Liver (tissue), 9 donors: ENCODE data around the gene DNAH7. TPM values are rescaled to one million over a fixed set of nuclear protein-coding genes. Genes with fewer than 3 reads are reported as not detected.

ENCODE experiments used
- DNase-seq: peaks from one replicate; pipeline ENCODE4 v3.0.0-alpha.2; 2017; ENCODE audit warnings: low spot score
- H3K27ac ChIP-seq, 2 donors: one replicate each; pipeline ENCODE4 v1.7.0; 2013; ENCODE audit warnings: inconsistent platforms in 2 of 2, low read length in 2 of 2, control low read depth in 1 of 2, low read depth in 1 of 2, mild to moderate bottlenecking in 1 of 2
- H3K27me3 ChIP-seq, 4 donors: one replicate each; pipeline versions ENCODE4 v1.6.1 to v1.7.0; 2013; ENCODE audit warnings: low read length in 3 of 4, inconsistent platforms in 1 of 4, mild to moderate bottlenecking in 1 of 4, moderate library complexity in 1 of 4; ENCODE audit not compliant: control insufficient read depth in 4 of 4, insufficient read depth in 4 of 4
- H3K36me3 ChIP-seq, 4 donors: one replicate each; pipeline versions ENCODE4 v1.6.1 to v1.7.0; 2013; ENCODE audit warnings: low read length in 3 of 4, mild to moderate bottlenecking in 3 of 4, low read depth in 1 of 4, moderate library complexity in 1 of 4; ENCODE audit not compliant: control insufficient read depth in 4 of 4, insufficient read depth in 3 of 4
- H3K4me1 ChIP-seq, 4 donors: one replicate each; pipeline versions ENCODE4 v1.6.1 to v1.7.0; 2013; ENCODE audit warnings: low read length in 3 of 4, mild to moderate bottlenecking in 3 of 4, moderate library complexity in 1 of 4; ENCODE audit not compliant: control insufficient read depth in 4 of 4, insufficient read depth in 4 of 4
- H3K4me3 ChIP-seq, 3 donors: one replicate each; pipeline versions ENCODE4 v1.6.1 to v1.7.0; 2013; ENCODE audit warnings: low read length in 3 of 3, control low read depth in 1 of 3, low read depth in 1 of 3, mild to moderate bottlenecking in 1 of 3
- H3K9ac ChIP-seq, 2 donors: one replicate each; pipeline ENCODE4 v1.7.0; 2013; ENCODE audit warnings: low read length in 2 of 2, mild to moderate bottlenecking in 2 of 2, moderate library complexity in 2 of 2, control low read depth in 1 of 2, low read depth in 1 of 2
- H3K9me3 ChIP-seq, 4 donors: one replicate each; pipeline versions ENCODE4 v1.6.1 to v1.7.0; 2013; ENCODE audit warnings: low read length in 3 of 4; ENCODE audit not compliant: control insufficient read depth in 4 of 4
- EGR1 ChIP-seq, 2 donors: IDR thresholded peaks; 2 replicates each; pipeline ENCODE4 v1.6.1; 2016 to 2018; ENCODE audit warnings: antibody characterized with exemption in 2 of 2, low read depth in 2 of 2
- FOXA1 ChIP-seq: IDR thresholded peaks from 2 replicates; pipeline ENCODE4 v1.6.1; 2016; ENCODE audit warnings: antibody characterized with exemption
- FOXA2 ChIP-seq: IDR thresholded peaks from 2 replicates; pipeline ENCODE4 v1.6.1; 2016; ENCODE audit warnings: antibody characterized with exemption
- GABPA ChIP-seq, 2 donors: IDR thresholded peaks in 1 of 2; conservative IDR thresholded peaks in 1 of 2; 2 replicates each; pipeline ENCODE4 v1.6.1; 2016; ENCODE audit warnings: antibody characterized with exemption in 2 of 2, mild to moderate bottlenecking in 1 of 2, moderate library complexity in 1 of 2
- HNF4A ChIP-seq, 2 donors: conservative IDR thresholded peaks; 2 replicates each; pipeline ENCODE4 v1.6.1; 2016; ENCODE audit warnings: antibody characterized with exemption in 2 of 2, mild to moderate bottlenecking in 2 of 2
- HNF4G ChIP-seq: IDR thresholded peaks from 2 replicates; pipeline ENCODE4 v1.6.1; 2016; ENCODE audit warnings: antibody characterized with exemption
- JUND ChIP-seq, 2 donors: IDR thresholded peaks; 2 replicates each; pipeline ENCODE4 v1.6.1; 2016; ENCODE audit warnings: antibody characterized with exemption in 2 of 2
- MAX ChIP-seq: IDR thresholded peaks from 2 replicates; pipeline ENCODE4 v1.6.1; 2016; ENCODE audit warnings: antibody characterized with exemption
- NR2F2 ChIP-seq: IDR thresholded peaks from 2 replicates; pipeline ENCODE4 v1.6.1; 2016; ENCODE audit warnings: antibody characterized with exemption
- RAD21 ChIP-seq, 2 donors: IDR thresholded peaks; 2 replicates each; pipeline ENCODE4 v1.6.1; 2016; ENCODE audit warnings: antibody characterized with exemption in 2 of 2, mild to moderate bottlenecking in 2 of 2
- RXRA ChIP-seq, 2 donors: IDR thresholded peaks; 2 replicates each; pipeline ENCODE4 v1.6.1; 2017 to 2018; ENCODE audit warnings: antibody characterized with exemption in 2 of 2, mild to moderate bottlenecking in 1 of 2
- SP1 ChIP-seq: IDR thresholded peaks from 2 replicates; pipeline ENCODE4 v1.6.1; 2018; ENCODE audit warnings: antibody characterized with exemption, mild to moderate bottlenecking
- TAF1 ChIP-seq: conservative IDR thresholded peaks from 2 replicates; pipeline ENCODE4 v1.6.1; 2016; ENCODE audit warnings: antibody characterized with exemption, mild to moderate bottlenecking
- YY1 ChIP-seq: IDR thresholded peaks from 2 replicates; pipeline ENCODE4 v1.6.1; 2016; ENCODE audit warnings: antibody characterized with exemption, mild to moderate bottlenecking
- WGBS: extraction: QIAGEN DNeasy Blood & Tissue Kit; methylation state at CpG from one replicate; pipeline ENCODE4 v1.1.7; 2013; 5-methylcytosine and 5-hydroxymethylcytosine counted together
- polyA plus RNA-seq, 2 donors: library from polyadenylated mRNA; stranded (reverse) in 1 of 2; unstranded in 1 of 2; fragments of 200-250 nt in 1 of 2; fragments of >200 nt in 1 of 2; fragmentation: Nextera tagmentation in 1 of 2; extraction: Ambion mirVana in 1 of 2; gene quantifications; one replicate each; pipeline versions ENCODE4 v1.2.1 to v1.2.3, GENCODE V29; 2013 to 2015
- total RNA-seq, 2 donors: library from RNA; depleted of rRNA; stranded (reverse); fragments of >200 nt; gene quantifications; one replicate each; pipeline ENCODE4 v1.2.3, GENCODE V29; 2014
- TF ChIP-seq, protein P1 (sequence below): IDR thresholded peaks from 2 replicates; pipeline ENCODE4 v1.6.1; 2016; ENCODE audit warnings: antibody characterized with exemption, mild to moderate bottlenecking
- TF ChIP-seq, protein P2 (sequence below): fragments of 150-350 bp; IDR thresholded peaks from 2 replicates; pipeline ENCODE4 v1.5.1; 2017; ENCODE audit warnings: improper control_type of control experiment, low read depth, low read length; ENCODE audit not compliant: missing input control
- TF ChIP-seq, protein P3 (sequence below): IDR thresholded peaks from 2 replicates; pipeline ENCODE4 v1.6.1; 2016; ENCODE audit warnings: antibody characterized with exemption
- TF ChIP-seq, protein P4 (sequence below): IDR thresholded peaks from 2 replicates; pipeline ENCODE4 v1.6.1; 2016; ENCODE audit warnings: antibody characterized with exemption
- donor health status: healthy.
- donor health status: healthy.
- donor health status: healthy.
- donor health status: healthy.
- donor health status: healthy.

DNAH7 gene
- total and polyA plus RNA-seq, 4 donors: under 0.01 to 0.50 (median 0.07) TPM

DNA sequence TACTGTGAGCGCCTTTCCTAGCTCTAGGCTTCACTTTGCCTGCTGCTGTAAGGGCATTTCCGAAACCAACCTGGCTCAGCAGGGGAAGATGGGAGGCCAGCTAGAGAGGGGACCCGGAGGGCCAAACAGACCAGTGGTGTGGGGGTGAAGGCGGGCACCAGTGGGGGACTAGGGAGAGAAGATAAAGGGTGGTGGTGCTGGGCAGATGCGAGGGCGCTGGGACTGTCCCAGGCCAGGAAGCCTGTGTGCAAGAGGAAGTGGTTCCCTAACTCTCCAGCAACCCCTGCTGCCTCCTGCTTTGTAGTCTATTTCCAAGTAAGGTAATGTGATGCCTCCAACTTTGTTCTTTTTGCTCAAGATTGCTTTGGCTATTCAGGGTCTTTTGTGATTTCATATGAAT is 73.1 kb downstream of the DNAH7 start (continued):
- TF ChIP-seq, protein P1, sequence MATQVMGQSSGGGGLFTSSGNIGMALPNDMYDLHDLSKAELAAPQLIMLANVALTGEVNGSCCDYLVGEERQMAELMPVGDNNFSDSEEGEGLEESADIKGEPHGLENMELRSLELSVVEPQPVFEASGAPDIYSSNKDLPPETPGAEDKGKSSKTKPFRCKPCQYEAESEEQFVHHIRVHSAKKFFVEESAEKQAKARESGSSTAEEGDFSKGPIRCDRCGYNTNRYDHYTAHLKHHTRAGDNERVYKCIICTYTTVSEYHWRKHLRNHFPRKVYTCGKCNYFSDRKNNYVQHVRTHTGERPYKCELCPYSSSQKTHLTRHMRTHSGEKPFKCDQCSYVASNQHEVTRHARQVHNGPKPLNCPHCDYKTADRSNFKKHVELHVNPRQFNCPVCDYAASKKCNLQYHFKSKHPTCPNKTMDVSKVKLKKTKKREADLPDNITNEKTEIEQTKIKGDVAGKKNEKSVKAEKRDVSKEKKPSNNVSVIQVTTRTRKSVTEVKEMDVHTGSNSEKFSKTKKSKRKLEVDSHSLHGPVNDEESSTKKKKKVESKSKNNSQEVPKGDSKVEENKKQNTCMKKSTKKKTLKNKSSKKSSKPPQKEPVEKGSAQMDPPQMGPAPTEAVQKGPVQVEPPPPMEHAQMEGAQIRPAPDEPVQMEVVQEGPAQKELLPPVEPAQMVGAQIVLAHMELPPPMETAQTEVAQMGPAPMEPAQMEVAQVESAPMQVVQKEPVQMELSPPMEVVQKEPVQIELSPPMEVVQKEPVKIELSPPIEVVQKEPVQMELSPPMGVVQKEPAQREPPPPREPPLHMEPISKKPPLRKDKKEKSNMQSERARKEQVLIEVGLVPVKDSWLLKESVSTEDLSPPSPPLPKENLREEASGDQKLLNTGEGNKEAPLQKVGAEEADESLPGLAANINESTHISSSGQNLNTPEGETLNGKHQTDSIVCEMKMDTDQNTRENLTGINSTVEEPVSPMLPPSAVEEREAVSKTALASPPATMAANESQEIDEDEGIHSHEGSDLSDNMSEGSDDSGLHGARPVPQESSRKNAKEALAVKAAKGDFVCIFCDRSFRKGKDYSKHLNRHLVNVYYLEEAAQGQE: no peak
- TF ChIP-seq NR2F2: no peak
- TF ChIP-seq EGR1 (IDR thresholded peaks at IDR 0.05; ENCODE audit: low read depth in 2 of 2): no peak
- TF ChIP-seq RXRA (IDR thresholded peaks at IDR 0.05): no peak

GRCh38 chr2:195993623-195994022 is 75.0 kb downstream of the DNAH7 start:
- Histone ChIP-seq H3K4me3 (no peak overlapping the region), H3K9me3 (no peaks in the 10 kb centered on the region), H3K27ac (no peak overlapping the region), H3K27me3 (no peaks in the 10 kb centered on the region), H3K4me1 (no peaks in the 10 kb centered on the region), H3K36me3 (no peaks in the 10 kb centered on the region), H3K9ac (no peak overlapping the region)
- no peak for TF ChIP-seq FOXA2
- WGBS: 75% methylated on average over 2 of the region's 2 CpGs
- no peak for DNase-seq

DNA sequence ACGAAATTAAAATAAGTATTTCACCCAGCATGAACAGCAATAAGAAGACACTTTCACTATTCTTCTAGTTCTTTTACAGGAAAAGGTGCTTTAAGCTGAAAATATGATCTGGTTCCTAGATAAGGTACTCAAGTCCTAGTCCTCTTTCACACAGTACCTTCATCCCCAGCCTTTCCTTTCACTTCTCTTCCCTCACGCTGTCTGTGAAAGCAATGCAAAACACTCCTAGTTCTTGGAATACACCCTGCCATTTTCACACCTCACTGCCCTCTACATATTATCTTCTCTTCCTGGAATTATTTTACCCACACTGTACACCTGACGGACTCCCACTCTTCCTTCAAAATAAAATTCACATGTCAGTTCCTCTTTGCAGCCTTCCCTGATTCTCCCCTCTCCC is 82.9 kb downstream of the DNAH7 start:
- H3K27me3 ChIP-seq: no peaks in the 10 kb centered on the region
- 65% methylated on average over 3 of the region's 3 CpGs for WGBS
- H3K36me3 ChIP-seq: no peaks in the 10 kb centered on the region
- no peaks in the 10 kb centered on the region for H3K9me3 ChIP-seq
- TF ChIP-seq TAF1: no peak
- TF ChIP-seq, protein P1: no peak
- no peak for TF ChIP-seq GABPA (IDR thresholded peaks at IDR 0.05 in 1 of 2, conservative IDR thresholded peaks at IDR 0.05 in 1 of 2)
- TF ChIP-seq FOXA1: no peak
- no peak for TF ChIP-seq RAD21 (IDR thresholded peaks at IDR 0.05)
- TF ChIP-seq MAX: no peak
- TF ChIP-seq EGR1 (IDR thresholded peaks at IDR 0.05; ENCODE audit: low read depth in 2 of 2): no peak
- TF ChIP-seq, protein P2, sequence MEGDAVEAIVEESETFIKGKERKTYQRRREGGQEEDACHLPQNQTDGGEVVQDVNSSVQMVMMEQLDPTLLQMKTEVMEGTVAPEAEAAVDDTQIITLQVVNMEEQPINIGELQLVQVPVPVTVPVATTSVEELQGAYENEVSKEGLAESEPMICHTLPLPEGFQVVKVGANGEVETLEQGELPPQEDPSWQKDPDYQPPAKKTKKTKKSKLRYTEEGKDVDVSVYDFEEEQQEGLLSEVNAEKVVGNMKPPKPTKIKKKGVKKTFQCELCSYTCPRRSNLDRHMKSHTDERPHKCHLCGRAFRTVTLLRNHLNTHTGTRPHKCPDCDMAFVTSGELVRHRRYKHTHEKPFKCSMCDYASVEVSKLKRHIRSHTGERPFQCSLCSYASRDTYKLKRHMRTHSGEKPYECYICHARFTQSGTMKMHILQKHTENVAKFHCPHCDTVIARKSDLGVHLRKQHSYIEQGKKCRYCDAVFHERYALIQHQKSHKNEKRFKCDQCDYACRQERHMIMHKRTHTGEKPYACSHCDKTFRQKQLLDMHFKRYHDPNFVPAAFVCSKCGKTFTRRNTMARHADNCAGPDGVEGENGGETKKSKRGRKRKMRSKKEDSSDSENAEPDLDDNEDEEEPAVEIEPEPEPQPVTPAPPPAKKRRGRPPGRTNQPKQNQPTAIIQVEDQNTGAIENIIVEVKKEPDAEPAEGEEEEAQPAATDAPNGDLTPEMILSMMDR: no peak
- no peak for TF ChIP-seq SP1
- TF ChIP-seq NR2F2: no peak
- TF ChIP-seq HNF4A (conservative IDR thresholded peaks at IDR 0.05): no peak
- TF ChIP-seq, protein P3, sequence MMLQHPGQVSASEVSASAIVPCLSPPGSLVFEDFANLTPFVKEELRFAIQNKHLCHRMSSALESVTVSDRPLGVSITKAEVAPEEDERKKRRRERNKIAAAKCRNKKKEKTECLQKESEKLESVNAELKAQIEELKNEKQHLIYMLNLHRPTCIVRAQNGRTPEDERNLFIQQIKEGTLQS: no peak
- no peak for TF ChIP-seq JUND (IDR thresholded peaks at IDR 0.05)
- TF ChIP-seq FOXA2: no peak
- TF ChIP-seq YY1: no peak
- TF ChIP-seq RXRA (IDR thresholded peaks at IDR 0.05): no peak
- no peak for TF ChIP-seq HNF4G
- TF ChIP-seq, protein P4, sequence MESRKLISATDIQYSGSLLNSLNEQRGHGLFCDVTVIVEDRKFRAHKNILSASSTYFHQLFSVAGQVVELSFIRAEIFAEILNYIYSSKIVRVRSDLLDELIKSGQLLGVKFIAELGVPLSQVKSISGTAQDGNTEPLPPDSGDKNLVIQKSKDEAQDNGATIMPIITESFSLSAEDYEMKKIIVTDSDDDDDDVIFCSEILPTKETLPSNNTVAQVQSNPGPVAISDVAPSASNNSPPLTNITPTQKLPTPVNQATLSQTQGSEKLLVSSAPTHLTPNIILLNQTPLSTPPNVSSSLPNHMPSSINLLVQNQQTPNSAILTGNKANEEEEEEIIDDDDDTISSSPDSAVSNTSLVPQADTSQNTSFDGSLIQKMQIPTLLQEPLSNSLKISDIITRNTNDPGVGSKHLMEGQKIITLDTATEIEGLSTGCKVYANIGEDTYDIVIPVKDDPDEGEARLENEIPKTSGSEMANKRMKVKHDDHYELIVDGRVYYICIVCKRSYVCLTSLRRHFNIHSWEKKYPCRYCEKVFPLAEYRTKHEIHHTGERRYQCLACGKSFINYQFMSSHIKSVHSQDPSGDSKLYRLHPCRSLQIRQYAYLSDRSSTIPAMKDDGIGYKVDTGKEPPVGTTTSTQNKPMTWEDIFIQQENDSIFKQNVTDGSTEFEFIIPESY: no peak
- H3K27ac ChIP-seq: no peak overlapping the region
- no peak overlapping the region for H3K9ac ChIP-seq
- no peak for DNase-seq
- H3K4me3 ChIP-seq: no peak overlapping the region
- H3K4me1 ChIP-seq: no peaks in the 10 kb centered on the region
